Measurements from ENCODE around the gene CDCA8. TPM values are rescaled to one million over a fixed set of nuclear protein-coding genes. Genes with fewer than 3 reads are reported as not detected.

CDCA8 gene
- total and polyA plus RNA-seq, 7 donors, result under 0.01 to 21.4 (median 2.7) TPM; not detected in 1

DNA sequence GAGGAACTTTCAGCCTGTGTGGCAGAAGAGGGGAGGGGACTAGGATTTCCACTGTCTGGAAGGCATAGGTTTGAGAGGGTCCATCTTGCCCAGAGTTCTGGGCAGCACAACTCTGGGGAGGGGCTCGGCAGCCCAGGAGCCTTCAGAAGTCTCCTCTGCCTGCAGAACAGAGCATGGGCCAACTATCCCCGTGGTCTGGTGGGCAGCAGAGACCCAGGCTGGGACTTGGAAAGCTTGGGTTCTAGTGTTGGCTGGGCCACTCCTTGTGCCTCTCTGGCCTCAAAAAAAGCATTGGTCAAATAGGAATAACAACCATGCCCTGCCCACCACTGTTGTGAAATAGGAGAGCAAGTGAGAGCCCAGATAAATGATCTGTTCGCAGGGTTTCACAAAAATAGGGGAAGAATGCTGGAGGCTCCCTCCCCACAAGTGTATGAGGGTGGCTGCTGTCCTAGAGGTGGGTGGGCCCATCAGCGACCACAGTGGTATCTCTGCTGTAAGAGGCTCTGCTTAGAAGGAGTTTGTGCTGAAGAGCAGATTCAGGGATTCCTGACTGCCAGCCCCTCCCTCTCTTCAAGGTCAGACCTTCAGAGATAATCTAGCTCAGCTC, 63.7 kb downstream of the CDCA8 start:
- Histone ChIP-seq H3K4me1 (peaks cover 0 to 11% (median 6%) of the 10 kb centered on the region in 4 donors), H3K36me3 (no peaks in the 10 kb centered on the region), H3K4me3 (no peak overlapping the region), H3K27me3 (peaks cover 19 to 88% (median 29%) of the 10 kb centered on the region in 3 donors), H3K27ac (no peak overlapping the region), H3K9me3 (no peaks in the 10 kb centered on the region)
- TF ChIP-seq, protein P1, sequence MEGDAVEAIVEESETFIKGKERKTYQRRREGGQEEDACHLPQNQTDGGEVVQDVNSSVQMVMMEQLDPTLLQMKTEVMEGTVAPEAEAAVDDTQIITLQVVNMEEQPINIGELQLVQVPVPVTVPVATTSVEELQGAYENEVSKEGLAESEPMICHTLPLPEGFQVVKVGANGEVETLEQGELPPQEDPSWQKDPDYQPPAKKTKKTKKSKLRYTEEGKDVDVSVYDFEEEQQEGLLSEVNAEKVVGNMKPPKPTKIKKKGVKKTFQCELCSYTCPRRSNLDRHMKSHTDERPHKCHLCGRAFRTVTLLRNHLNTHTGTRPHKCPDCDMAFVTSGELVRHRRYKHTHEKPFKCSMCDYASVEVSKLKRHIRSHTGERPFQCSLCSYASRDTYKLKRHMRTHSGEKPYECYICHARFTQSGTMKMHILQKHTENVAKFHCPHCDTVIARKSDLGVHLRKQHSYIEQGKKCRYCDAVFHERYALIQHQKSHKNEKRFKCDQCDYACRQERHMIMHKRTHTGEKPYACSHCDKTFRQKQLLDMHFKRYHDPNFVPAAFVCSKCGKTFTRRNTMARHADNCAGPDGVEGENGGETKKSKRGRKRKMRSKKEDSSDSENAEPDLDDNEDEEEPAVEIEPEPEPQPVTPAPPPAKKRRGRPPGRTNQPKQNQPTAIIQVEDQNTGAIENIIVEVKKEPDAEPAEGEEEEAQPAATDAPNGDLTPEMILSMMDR (IDR thresholded peaks at IDR 0.05), result no peak
- TF ChIP-seq POLR2AphosphoS5 (IDR thresholded peaks at IDR 0.05), result no peak
- no peak for TF ChIP-seq POLR2A (IDR thresholded peaks at IDR 0.05)
- TF ChIP-seq EP300 (IDR thresholded peaks at IDR 0.05), result no peak
- 71 to 77% methylated on average over 4 of the region's 4 CpGs for WGBS, 2 donors
- DNase-seq, result no peak
- intact Hi-C loops (cut with DNase I), result no loop called here

Small RNAs within 50 kb of the gene (small RNA-seq; reads per million reads assigned to genes)
- gene RF00019, result 0 reads per million in 3 donors

Other genes starting within 250 kb of the CDCA8 start
- gene ZC3H12A, start 217.9 kb upstream of the CDCA8 start, total RNA-seq, result 10 to 100 TPM in 1 of 4 donors, 1 to 10 TPM in 3; 7.4 to 25.8 (median 8.5) TPM
- gene ZC3H12A, start 217.9 kb upstream of the CDCA8 start, polyA plus RNA-seq, result 10 to 100 TPM; 14.4 to 72.4 (median 15.3) TPM
- 10 to 100 TPM; 64.0 to 84.5 (median 79.9) TPM for gene MEAF6, start 177.8 kb upstream of the CDCA8 start, total RNA-seq
- 10 to 100 TPM; 43.0 to 51.6 (median 50.5) TPM for gene MEAF6, start 177.8 kb upstream of the CDCA8 start, polyA plus RNA-seq
- 10 to 100 TPM in 3 of 4 donors, 1 to 10 TPM in 1; 7.2 to 20.4 (median 12.8) TPM for gene SNIP1, start 138.2 kb upstream of the CDCA8 start, total RNA-seq
- 1 to 10 TPM; 3.6 to 6.4 (median 6.2) TPM for gene SNIP1, start 138.2 kb upstream of the CDCA8 start, polyA plus RNA-seq
- 10 to 100 TPM in 2 of 4 donors, 1 to 10 TPM in 2; 7.5 to 13.0 (median 9.3) TPM for gene DNALI1, start 135.6 kb upstream of the CDCA8 start, total RNA-seq
- 1 to 10 TPM; 4.6 to 6.6 (median 4.8) TPM for gene DNALI1, start 135.6 kb upstream of the CDCA8 start, polyA plus RNA-seq
- gene GNL2, start 96.6 kb upstream of the CDCA8 start, total RNA-seq, result 10 to 100 TPM; 26.7 to 50.4 (median 29.6) TPM
- 10 to 100 TPM; 25.2 to 33.0 (median 25.2) TPM for gene GNL2, start 96.6 kb upstream of the CDCA8 start, polyA plus RNA-seq
- 1 to 10 TPM in 1 of 4 donors, under 1 TPM in 3; 0.41 to 2.2 (median 0.77) TPM for gene RSPO1, start 57.6 kb upstream of the CDCA8 start, total RNA-seq
- gene RSPO1, start 57.6 kb upstream of the CDCA8 start, polyA plus RNA-seq, result 1 to 10 TPM in 1 of 3 donors, under 1 TPM in 2; 0.46 to 1.8 (median 0.92) TPM
- gene EPHA10, start 72.6 kb downstream of the CDCA8 start, total RNA-seq, result under 1 TPM; 0.14 to 0.83 (median 0.52) TPM
- 10 to 100 TPM in 1 of 3 donors, 1 to 10 TPM in 2; 5.4 to 33.3 (median 7.6) TPM for gene EPHA10, start 72.6 kb downstream of the CDCA8 start, polyA plus RNA-seq
- gene MANEAL, start 101.3 kb downstream of the CDCA8 start, total RNA-seq, result 1 to 10 TPM; 1.1 to 1.8 (median 1.4) TPM
- gene MANEAL, start 101.3 kb downstream of the CDCA8 start, polyA plus RNA-seq, result 1 to 10 TPM in 2 of 3 donors, under 1 TPM in 1; 0.60 to 5.2 (median 1.2) TPM
- 100 to 1,000 TPM in 1 of 4 donors, 10 to 100 TPM in 3; 61.9 to 105 (median 90.8) TPM for gene C1orf122, start 115.3 kb downstream of the CDCA8 start, total RNA-seq
- gene C1orf122, start 115.3 kb downstream of the CDCA8 start, polyA plus RNA-seq, result 10 to 100 TPM; 43.2 to 54.6 (median 51.1) TPM
- gene YRDC, start 115.7 kb downstream of the CDCA8 start, total RNA-seq, result 10 to 100 TPM in 2 of 4 donors, 1 to 10 TPM in 2; 4.4 to 12.4 (median 9.5) TPM
- 10 to 100 TPM; 14.4 to 19.0 (median 15.5) TPM for gene YRDC, start 115.7 kb downstream of the CDCA8 start, polyA plus RNA-seq
- gene MTF1, start 167.1 kb downstream of the CDCA8 start, total RNA-seq, result 1 to 10 TPM; 3.9 to 6.6 (median 4.4) TPM
- gene MTF1, start 167.1 kb downstream of the CDCA8 start, polyA plus RNA-seq, result 1 to 10 TPM; 2.4 to 8.6 (median 5.3) TPM